ENCODE data around the gene C12orf75. TPM values are rescaled to one million over a fixed set of nuclear protein-coding genes. Genes with fewer than 3 reads are reported as not detected.

Gene C12orf75
- total and polyA plus RNA-seq, 10 of the 15 experiments (the other 5 are each of a cell fraction or from before 2014, with no cell fraction given) = 40.7 to 411 (median 159) TPM

GRCh38 chr12:105352052-105352451, 21.6 kb downstream of the C12orf75 start:
- Histone ChIP-seq H3K4me2 (ENCODE audit: control insufficient read depth, insufficient read depth) (peak overlapping the region; percentile 67), H3K4me1 (ENCODE audit: control insufficient read depth, insufficient read depth, low read length) (peaks cover 28% of the 10 kb centered on the region), H3K27ac (ENCODE audit: control insufficient read depth, insufficient read depth) (peak overlapping the region; percentile 62), H3K4me3 (0 out of 2 replicates have a peak overlapping the region, but pooled peaks have one; percentile 13), H3K9me3 (replicated peaks; ENCODE audit: control insufficient read depth, insufficient read depth, low read length) (no peaks in the 10 kb centered on the region), H3K79me2 (ENCODE audit: control insufficient read depth, insufficient read depth, low read length) (peaks cover 22% of the 10 kb centered on the region), H2AFZ (ENCODE audit: control insufficient read depth, low read depth, low read length) (peak overlapping the region; percentile 30; the same call in 1 of the 2 replicates), H4K20me1 (ENCODE audit: control insufficient read depth, insufficient read depth) (no peaks in the 10 kb centered on the region), H3K27me3 (replicated peaks in 1 of 2; ENCODE audit: control insufficient read depth in 2 of 2, insufficient read depth in 2 of 2, low read length in 1 of 2) (no peaks in the 10 kb centered on the region), H3K36me3 (ENCODE audit: control insufficient read depth in 2 of 2, insufficient read depth in 2 of 2, low read length in 1 of 2) (no peaks in the 10 kb centered on the region; a peak in 4 of 4 replicates), H3K9ac (ENCODE audit: control insufficient read depth, insufficient read depth, low read length) (no peak overlapping the region)
- in situ Hi-C loops (cut with MboI) (no loop called here), intact Hi-C loops (cut with micrococcal nuclease; ENCODE audit: unreplicated experiment) (loop anchor here (2.0 kb wide), 1 partner anchor 25 kb away; no protein-coding TSS in a partner anchor)
- ChIA-PET SMC1A (ENCODE audit: uncharacterized antibody, unreplicated experiment) (interaction anchor here (1.6 to 2.6 kb wide), 2 partner anchors 25 to 31 kb away, joined by 5 to 12 read pairs; no protein-coding TSS in a partner anchor), POLR2A (interaction anchor here (1.0 kb wide), 2 partner anchors 12 to 18 kb away, joined by 3 to 5 read pairs; no protein-coding TSS in a partner anchor), RAD21 (ENCODE audit: unreplicated experiment) (interaction anchor here (1.8 kb wide), 1 partner anchor 25 kb away, joined by 4 read pairs; no protein-coding TSS in a partner anchor), CTCF (interaction anchor here (1.1 to 1.3 kb wide), 3 partner anchors 19 to 31 kb away, joined by 3 to 6 read pairs (median 4); no protein-coding TSS in a partner anchor)
- BruUV-seq (replicated peaks) = no TSS peak
- peak; percentile 91 for ATAC-seq
- DNase-seq (ENCODE audit: low read depth, low spot score) = peak; percentile 72
- peak; percentile 44 for FAIRE-seq
- WGBS (ENCODE audit: insufficient coverage, insufficient replicate concordance, low lambda C conversion rate, missing lambda C conversion rate) = 20% methylated on average over 4 of the region's 4 CpGs
- TF ChIP-seq POLR2A (IDR thresholded peaks at IDR 0.05; ENCODE audit: low read depth, low read length) (no peak), HCFC1 (IDR thresholded peaks at IDR 0.05; ENCODE audit: low read length) (no peak), MEF2A (IDR thresholded peaks at IDR 0.05; ENCODE audit: insufficient read depth, low read depth, low read length) (no peak), CTCF (IDR thresholded peaks at IDR 0.05 in 2 of 3, conservative IDR thresholded peaks at IDR 0.05 in 1 of 3; ENCODE audit: control insufficient read depth in 2 of 3, extremely low read depth in 1 of 3, insufficient read depth in 1 of 3, low read depth in 3 of 3, low read length in 3 of 3) (no peak), ZNF217 (IDR thresholded peaks at IDR 0.05) (no peak), E2F4 (IDR thresholded peaks at IDR 0.05; ENCODE audit: low read depth, low read length) (no peak), SMAD1 (IDR thresholded peaks at IDR 0.05; ENCODE audit: low read depth, partially characterized antibody) (no peak), MTA3 (IDR thresholded peaks at IDR 0.05; ENCODE audit: borderline replicate concordance, low read length) (0 out of 2 replicates have a peak, but pooled peaks have one; percentile 66), RAD51 (IDR thresholded peaks at IDR 0.05) (no peak), NFYB (IDR thresholded peaks at IDR 0.05; ENCODE audit: insufficient read depth, low read depth, low read length) (no peak), KAT2A (conservative IDR thresholded peaks at IDR 0.05; ENCODE audit: control insufficient read depth, low read depth, low read length) (no peak), ETV6 (conservative IDR thresholded peaks at IDR 0.05 in 1 of 2, IDR thresholded peaks at IDR 0.05 in 1 of 2; ENCODE audit: borderline replicate concordance in 1 of 2, low read depth in 1 of 2) (peak in 1 of 2 experiments; percentile 95; a peak in 2 of 4 replicates), USF1 (IDR thresholded peaks at IDR 0.05; ENCODE audit: borderline replicate concordance, extremely low read length, insufficient read depth, low read depth, low read length) (no peak), CBFB (IDR thresholded peaks at IDR 0.05; ENCODE audit: low read depth) (peak; percentile 70; the same call in 1 of the 2 replicates), SIX5 (IDR thresholded peaks at IDR 0.05; ENCODE audit: low read depth, low read length, severe bottlenecking) (no peak), BRCA1 (IDR thresholded peaks at IDR 0.05; ENCODE audit: low read depth, low read length) (no peak), POLR2AphosphoS5 (IDR thresholded peaks at IDR 0.05; ENCODE audit: low read length) (no peak), CBX5 (IDR thresholded peaks at IDR 0.05; ENCODE audit: low read depth) (no peak), EZH2 (IDR thresholded peaks at IDR 0.05; ENCODE audit: borderline replicate concordance, control insufficient read depth, low read depth, low read length) (no peak), RAD21 (IDR thresholded peaks at IDR 0.05; ENCODE audit: insufficient read depth, low read depth, low read length) (no peak), HDGF (IDR thresholded peaks at IDR 0.05) (no peak), ZZZ3 (IDR thresholded peaks at IDR 0.05; ENCODE audit: control insufficient read depth, insufficient read length, low read depth) (no peak)
